Ishikawa (cell line): ENCODE data around the gene TMEM11.

Experiments
- CEBPB ChIP-seq: IDR thresholded peaks from 2 replicates; pipeline ENCODE4 v1.6.1; 2012
- CREB1 ChIP-seq: IDR thresholded peaks from 2 replicates; pipeline ENCODE4 v1.6.1; 2012; ENCODE audit warnings: low read depth
- EGR1 ChIP-seq: IDR thresholded peaks from 2 replicates; pipeline ENCODE4 v1.6.1; 2012
- EP300 ChIP-seq: IDR thresholded peaks from 2 replicates; pipeline ENCODE4 v1.6.1; 2012; ENCODE audit warnings: borderline replicate concordance
- FOXM1 ChIP-seq: IDR thresholded peaks from 2 replicates; pipeline ENCODE4 v1.6.1; 2012; ENCODE audit warnings: low read depth, borderline replicate concordance
- NFIC ChIP-seq: IDR thresholded peaks from 2 replicates; pipeline ENCODE4 v1.6.1; 2012
- RAD21 ChIP-seq: IDR thresholded peaks from 2 replicates; pipeline ENCODE4 v1.6.1; 2012; ENCODE audit warnings: low read depth
- TAF1 ChIP-seq: IDR thresholded peaks from 2 replicates; pipeline ENCODE4 v1.6.1; 2012; ENCODE audit warnings: low read depth, mild to moderate bottlenecking
- TCF12 ChIP-seq: IDR thresholded peaks from 2 replicates; pipeline ENCODE4 v1.6.1; 2012; ENCODE audit warnings: low read depth
- TEAD4 ChIP-seq: IDR thresholded peaks from 2 replicates; pipeline ENCODE4 v1.6.1; 2012
- YY1 ChIP-seq: IDR thresholded peaks from 2 replicates; pipeline ENCODE4 v1.6.1; 2012; ENCODE audit warnings: low read depth
- ZBTB7A ChIP-seq: IDR thresholded peaks from 2 replicates; pipeline ENCODE4 v1.6.1; 2012; ENCODE audit warnings: low read depth
- TF ChIP-seq, protein P1 (sequence below): IDR thresholded peaks from 2 replicates; pipeline ENCODE4 v1.6.1; 2012; ENCODE audit warnings: low read depth, mild to moderate bottlenecking
- TF ChIP-seq, protein P2 (sequence below): IDR thresholded peaks from 2 replicates; pipeline ENCODE4 v1.6.1; 2012
- TF ChIP-seq, protein P3 (sequence below): IDR thresholded peaks from 2 replicates; pipeline ENCODE4 v1.6.1; 2012

Gene TMEM11

DNA sequence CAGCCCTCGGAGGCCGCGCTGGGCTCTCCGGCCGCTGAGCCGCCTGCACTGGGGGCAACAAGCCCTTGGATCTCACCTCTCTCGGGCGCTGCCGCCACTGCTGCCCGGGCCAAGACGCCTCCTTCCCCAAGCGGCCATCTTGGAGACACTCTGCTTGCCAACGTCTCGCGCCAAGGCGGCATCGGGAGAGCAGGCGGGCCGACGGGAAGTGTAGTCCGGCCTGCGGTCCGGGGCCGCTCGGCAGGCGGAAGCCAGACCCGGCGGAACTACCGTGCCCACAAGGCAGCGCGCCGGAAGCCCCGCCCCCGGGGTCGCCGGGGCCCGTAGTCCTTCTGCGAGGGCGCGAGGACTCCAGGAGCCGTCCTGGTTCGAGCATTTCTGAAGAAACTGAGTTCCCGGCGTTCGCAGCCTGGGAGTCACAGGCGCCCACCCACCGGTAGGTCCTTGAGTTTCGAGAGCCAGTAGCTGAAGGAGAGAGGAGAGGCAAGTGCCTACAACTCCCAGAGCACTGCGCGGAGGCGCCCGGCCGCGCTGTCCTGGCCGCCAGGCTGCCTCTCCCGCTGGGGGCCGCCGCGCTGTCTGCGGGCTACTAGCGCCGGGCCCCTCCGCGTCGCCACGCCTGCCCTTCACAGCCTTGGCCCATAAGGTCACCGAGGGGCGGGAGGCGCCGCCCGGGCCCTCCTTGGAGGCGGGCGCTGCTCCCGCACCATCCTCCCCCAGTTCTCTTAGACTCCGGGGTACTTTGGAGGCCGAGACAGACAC lies at the start of gene TMEM11:
TMEM11 (minus strand) TSS at position 147 of the 762 bp plus-strand sequence; CDS start at position 138, 9 bp downstream.
- peak; percentile 67 for TF ChIP-seq NFIC
- 0 out of 2 replicates have a peak, but pooled peaks have one; percentile 30 for TF ChIP-seq EGR1
- TF ChIP-seq, protein P1, sequence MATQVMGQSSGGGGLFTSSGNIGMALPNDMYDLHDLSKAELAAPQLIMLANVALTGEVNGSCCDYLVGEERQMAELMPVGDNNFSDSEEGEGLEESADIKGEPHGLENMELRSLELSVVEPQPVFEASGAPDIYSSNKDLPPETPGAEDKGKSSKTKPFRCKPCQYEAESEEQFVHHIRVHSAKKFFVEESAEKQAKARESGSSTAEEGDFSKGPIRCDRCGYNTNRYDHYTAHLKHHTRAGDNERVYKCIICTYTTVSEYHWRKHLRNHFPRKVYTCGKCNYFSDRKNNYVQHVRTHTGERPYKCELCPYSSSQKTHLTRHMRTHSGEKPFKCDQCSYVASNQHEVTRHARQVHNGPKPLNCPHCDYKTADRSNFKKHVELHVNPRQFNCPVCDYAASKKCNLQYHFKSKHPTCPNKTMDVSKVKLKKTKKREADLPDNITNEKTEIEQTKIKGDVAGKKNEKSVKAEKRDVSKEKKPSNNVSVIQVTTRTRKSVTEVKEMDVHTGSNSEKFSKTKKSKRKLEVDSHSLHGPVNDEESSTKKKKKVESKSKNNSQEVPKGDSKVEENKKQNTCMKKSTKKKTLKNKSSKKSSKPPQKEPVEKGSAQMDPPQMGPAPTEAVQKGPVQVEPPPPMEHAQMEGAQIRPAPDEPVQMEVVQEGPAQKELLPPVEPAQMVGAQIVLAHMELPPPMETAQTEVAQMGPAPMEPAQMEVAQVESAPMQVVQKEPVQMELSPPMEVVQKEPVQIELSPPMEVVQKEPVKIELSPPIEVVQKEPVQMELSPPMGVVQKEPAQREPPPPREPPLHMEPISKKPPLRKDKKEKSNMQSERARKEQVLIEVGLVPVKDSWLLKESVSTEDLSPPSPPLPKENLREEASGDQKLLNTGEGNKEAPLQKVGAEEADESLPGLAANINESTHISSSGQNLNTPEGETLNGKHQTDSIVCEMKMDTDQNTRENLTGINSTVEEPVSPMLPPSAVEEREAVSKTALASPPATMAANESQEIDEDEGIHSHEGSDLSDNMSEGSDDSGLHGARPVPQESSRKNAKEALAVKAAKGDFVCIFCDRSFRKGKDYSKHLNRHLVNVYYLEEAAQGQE, result no peak
- no peak for TF ChIP-seq RAD21
- no peak for TF ChIP-seq CEBPB
- TF ChIP-seq FOXM1, result no peak
- peak; percentile 73 for TF ChIP-seq TCF12
- no peak for TF ChIP-seq TEAD4
- TF ChIP-seq CREB1, result peak; percentile 52; the same call in 1 of the 2 replicates
- TF ChIP-seq TAF1, result peak; percentile 99
- TF ChIP-seq, protein P2, sequence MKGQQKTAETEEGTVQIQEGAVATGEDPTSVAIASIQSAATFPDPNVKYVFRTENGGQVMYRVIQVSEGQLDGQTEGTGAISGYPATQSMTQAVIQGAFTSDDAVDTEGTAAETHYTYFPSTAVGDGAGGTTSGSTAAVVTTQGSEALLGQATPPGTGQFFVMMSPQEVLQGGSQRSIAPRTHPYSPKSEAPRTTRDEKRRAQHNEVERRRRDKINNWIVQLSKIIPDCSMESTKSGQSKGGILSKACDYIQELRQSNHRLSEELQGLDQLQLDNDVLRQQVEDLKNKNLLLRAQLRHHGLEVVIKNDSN, result no peak
- no peak for TF ChIP-seq EP300
- TF ChIP-seq YY1, result peak; percentile 99
- TF ChIP-seq ZBTB7A, result no peak
- TF ChIP-seq, protein P3, sequence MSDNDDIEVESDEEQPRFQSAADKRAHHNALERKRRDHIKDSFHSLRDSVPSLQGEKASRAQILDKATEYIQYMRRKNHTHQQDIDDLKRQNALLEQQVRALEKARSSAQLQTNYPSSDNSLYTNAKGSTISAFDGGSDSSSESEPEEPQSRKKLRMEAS, result no peak; the same call in 1 of the 2 replicates

DNA sequence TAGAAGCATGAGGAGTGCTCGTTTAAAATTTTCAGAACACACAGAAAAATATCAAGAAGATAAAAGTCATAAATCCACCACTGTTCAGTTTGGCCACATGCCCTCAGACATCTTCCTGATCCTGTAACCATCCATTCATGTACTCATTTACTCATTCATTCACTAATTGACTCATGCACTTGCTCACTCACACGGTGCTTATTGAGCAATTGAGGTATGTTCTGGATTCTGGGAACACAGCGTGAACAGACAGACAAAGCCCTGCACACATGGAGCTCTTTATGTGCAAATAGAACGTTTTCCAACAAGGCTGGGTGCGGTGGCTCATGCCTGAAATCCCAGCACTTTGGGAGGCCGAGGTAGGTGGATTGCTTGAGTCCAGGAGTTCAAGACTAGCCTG lies 49.4 kb upstream of the TMEM11 start:
- TF ChIP-seq EGR1 (no peak), EP300 (no peak), FOXM1 (no peak), NFIC (no peak), TAF1 (no peak), CEBPB (no peak), TCF12 (no peak), TEAD4 (no peak), RAD21 (no peak)
- TF ChIP-seq, protein P3, result no peak
- TF ChIP-seq, protein P2, result no peak

DNA sequence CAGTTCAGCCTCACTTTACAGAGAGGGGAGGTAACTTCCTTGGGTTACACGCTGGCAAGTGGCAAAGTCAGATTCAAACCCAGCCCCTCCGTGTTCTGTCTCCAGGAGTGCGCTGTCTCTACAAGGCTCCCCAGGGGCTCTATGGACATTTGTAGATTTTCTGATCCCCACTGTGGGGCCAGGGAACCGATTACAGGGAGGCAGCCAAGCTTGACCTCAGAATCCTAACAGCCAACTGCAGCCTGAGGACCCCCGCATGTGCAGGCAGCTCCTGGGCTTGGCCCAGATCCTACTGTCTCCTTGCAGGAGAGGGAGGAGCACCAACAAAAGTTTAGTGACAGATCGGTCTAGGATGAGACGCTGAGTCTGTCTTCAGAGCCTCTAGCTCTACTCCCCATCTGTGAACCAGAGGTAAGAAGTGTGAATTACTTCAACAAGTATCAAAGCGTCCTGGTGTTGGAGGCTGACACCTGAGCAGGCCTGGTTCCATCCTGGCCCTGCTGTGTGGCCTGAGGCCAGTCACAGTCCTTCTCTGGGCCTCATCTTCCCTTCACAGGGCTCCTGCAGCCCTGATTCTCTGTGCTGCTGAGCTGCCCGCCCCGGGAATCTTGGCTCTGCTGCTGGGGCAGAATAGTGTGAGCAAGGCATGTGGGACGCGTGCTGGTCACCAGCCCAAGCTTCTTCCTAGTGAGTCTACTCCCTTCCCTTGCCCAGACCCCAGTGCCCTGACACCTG lies 48.5 kb upstream of the TMEM11 start:
- TF ChIP-seq EGR1 (no peak), NFIC (no peak)

DNA sequence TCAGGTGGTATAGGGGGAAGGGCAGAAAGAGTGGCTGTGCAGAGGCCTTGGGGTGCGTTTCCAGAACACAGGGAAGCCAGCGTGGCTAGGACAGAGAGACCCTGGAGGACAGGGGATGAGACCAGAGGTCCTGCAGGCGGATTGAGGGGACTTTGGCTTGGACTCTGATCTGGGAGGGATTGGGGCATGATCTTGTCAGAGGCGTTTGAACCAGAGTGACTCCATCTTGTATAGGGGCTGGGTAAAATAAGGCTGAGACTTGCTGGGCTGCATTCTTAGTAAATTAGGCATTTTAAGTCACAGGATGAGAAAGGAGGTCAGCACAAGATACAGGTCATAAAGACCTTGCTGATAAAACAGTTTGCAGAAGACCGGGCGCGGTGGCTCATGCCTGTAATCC lies 44.6 kb upstream of the TMEM11 start:
- TF ChIP-seq, protein P3, result no peak
- no peak for TF ChIP-seq EP300
- no peak for TF ChIP-seq ZBTB7A
- TF ChIP-seq YY1, result no peak
- no peak for TF ChIP-seq CEBPB
- no peak for TF ChIP-seq TCF12
- TF ChIP-seq, protein P1, result no peak
- TF ChIP-seq EGR1, result no peak
- TF ChIP-seq TEAD4, result no peak
- no peak for TF ChIP-seq FOXM1
- no peak for TF ChIP-seq TAF1
- TF ChIP-seq NFIC, result no peak
- TF ChIP-seq RAD21, result no peak
- TF ChIP-seq CREB1, result no peak

- TF ChIP-seq YY1, result no peak
- no peak for TF ChIP-seq EP300
- TF ChIP-seq CREB1, result no peak
- TF ChIP-seq EGR1, result no peak
- TF ChIP-seq, protein P1, result no peak
- no peak for TF ChIP-seq TCF12
- no peak for TF ChIP-seq NFIC
Observed at GRCh38 chr17:21253646-21254441, 39.9 kb upstream of the TMEM11 start.
